Endothelial cell of umbilical vein (primary cell): Measurements from ENCODE around the gene TAMALIN. TPM values are rescaled to one million over a fixed set of nuclear protein-coding genes. Genes with fewer than 3 reads are reported as not detected.

ENCODE experiments used
- BruUV-seq: library from RNA; stranded (reverse); fragments of 400-500 nt; replicated peaks from 2 replicates; lab custom pipeline; 2021; lab: Mats Ljungman, UMichigan
- CTCF ChIA-PET: fragments of 300-600, 350-600 bp; sonication (Branson Sonifier 250); formaldehyde crosslinking; loops from one replicate; lab custom pipeline; 2021; ENCODE audit warnings: antibody characterized with exemption, inconsistent platforms; lab: Charles Lee
- POLR2A ChIA-PET: fragments of 300-600, 350-600 bp; sonication (Branson Sonifier 250); formaldehyde crosslinking; loops from one replicate; lab custom pipeline; 2021; ENCODE audit warnings: antibody characterized with exemption, inconsistent platforms; lab: Charles Lee
- DNase-seq: peaks from one replicate; pipeline ENCODE4 v3.0.0-alpha.2; 2011; ENCODE audit warnings: low read depth, low spot score
- FAIRE-seq: peaks from 2 replicates; lab custom pipeline; 2011; peaks lifted over from hg19 to GRCh38; lab: Jason Lieb, UNC
- H2AFZ ChIP-seq: 2 replicates; pipeline ENCODE4 v1.6.0; 2012; ENCODE audit warnings: low read depth, low read length, control low read depth, inconsistent platforms
- H3K27ac ChIP-seq: 2 replicates; pipeline ENCODE4 v1.5.1; 2011; ENCODE audit warnings: low read depth, mild to moderate bottlenecking, control low read depth, low read length, moderate library complexity; ENCODE audit not compliant: insufficient read depth
- H3K27me3 ChIP-seq, 2 experiments: 2 replicates each; pipeline versions ENCODE4 v1.6.0 to v1.6.1; 2011; ENCODE audit warnings: low read length in 2 of 2, mixed read lengths in 1 of 2; ENCODE audit not compliant: control insufficient read depth in 2 of 2, insufficient read depth in 2 of 2
- H3K36me3 ChIP-seq, 2 experiments: 2 replicates in 1 of 2; 3 replicates in 1 of 2; pipeline ENCODE4 v1.5.1; 2011; ENCODE audit warnings: low read length in 2 of 2, mild to moderate bottlenecking in 1 of 2, moderate library complexity in 1 of 2; ENCODE audit not compliant: control insufficient read depth in 2 of 2, insufficient read depth in 2 of 2; ENCODE audit errors: extremely low read depth in 1 of 2
- H3K4me1 ChIP-seq: 3 replicates; pipeline ENCODE4 v1.5.1; 2011; ENCODE audit warnings: mild to moderate bottlenecking, low read length; ENCODE audit not compliant: control insufficient read depth, insufficient read depth; ENCODE audit errors: extremely low read depth
- H3K4me2 ChIP-seq: 2 replicates; pipeline ENCODE4 v1.6.1; 2011; ENCODE audit warnings: low read length, control low read depth, mixed read lengths; ENCODE audit not compliant: insufficient read depth
- H3K4me3 ChIP-seq, 3 experiments: fragments of 200-600 bp in 1 of 3; sonication (generic), shearing (Covaris generic) in 1 of 3; replicated peaks in 1 of 3; 2 replicates each; pipeline ENCODE4 v1.5.1; 2011 to 2016; ENCODE audit warnings: control low read depth in 3 of 3, low read length in 3 of 3, mild to moderate bottlenecking in 2 of 3, inconsistent platforms in 1 of 3, low read depth in 1 of 3, moderate library complexity in 1 of 3; ENCODE audit not compliant: insufficient read depth in 1 of 3
- H3K79me2 ChIP-seq: 2 replicates; pipeline ENCODE4 v1.6.0; 2012; ENCODE audit warnings: low read length, inconsistent platforms; ENCODE audit not compliant: control insufficient read depth, insufficient read depth
- H3K9ac ChIP-seq: replicated peaks from 2 replicates; pipeline ENCODE3; 2011; ENCODE audit warnings: low read length, control low read depth; ENCODE audit not compliant: insufficient read depth; ENCODE audit errors: extremely low read depth
- H3K9me1 ChIP-seq: replicated peaks from 3 replicates; pipeline ENCODE4 v1.6.0; 2011; ENCODE audit warnings: mild to moderate bottlenecking, low read length; ENCODE audit not compliant: control insufficient read depth, insufficient read depth; ENCODE audit errors: extremely low read depth
- H3K9me3 ChIP-seq: replicated peaks from 2 replicates; pipeline ENCODE4 v1.5.1; 2012; ENCODE audit warnings: low read length, inconsistent platforms; ENCODE audit not compliant: control insufficient read depth, insufficient read depth
- H4K20me1 ChIP-seq: replicated peaks from 2 replicates; pipeline ENCODE3; 2011; ENCODE audit warnings: mild to moderate bottlenecking, low read length; ENCODE audit not compliant: control insufficient read depth, insufficient read depth; ENCODE audit errors: extremely low read depth
- CTCF ChIP-seq, 2 donors: IDR thresholded peaks; 1 replicate in 1 of 2; 2 replicates in 1 of 2; pipeline ENCODE4 v1.5.1; 2011; ENCODE audit warnings: low read length in 2 of 2, mild to moderate bottlenecking in 2 of 2, moderate library complexity in 2 of 2, control low read depth in 1 of 2, inconsistent platforms in 1 of 2, low read depth in 1 of 2; ENCODE audit not compliant: insufficient read depth in 1 of 2; ENCODE audit errors: extremely low read depth in 1 of 2
- EZH2 ChIP-seq: IDR thresholded peaks from 2 replicates; pipeline ENCODE4 v1.6.1; 2012; ENCODE audit warnings: borderline replicate concordance, low read depth, mild to moderate bottlenecking, moderate library complexity, low read length, inconsistent platforms; ENCODE audit not compliant: severe bottlenecking
- FOS ChIP-seq: IDR thresholded peaks from 2 replicates; pipeline ENCODE4 v1.6.1; 2011; ENCODE audit warnings: mild to moderate bottlenecking, low read length, moderate library complexity, borderline replicate concordance; ENCODE audit not compliant: insufficient read depth
- GATA2 ChIP-seq: IDR thresholded peaks from 2 replicates; pipeline ENCODE4 v1.7.0; 2011; ENCODE audit warnings: low read depth, mild to moderate bottlenecking, moderate library complexity, mixed read lengths, low read length; ENCODE audit not compliant: insufficient read length, insufficient read depth
- JUN ChIP-seq: IDR thresholded peaks from 2 replicates; pipeline ENCODE4 v1.6.1; 2011; ENCODE audit warnings: borderline replicate concordance, low read depth; ENCODE audit not compliant: insufficient read length, insufficient read depth
- MAX ChIP-seq: IDR thresholded peaks from 2 replicates; pipeline ENCODE4 v1.6.1; 2011; ENCODE audit not compliant: insufficient read depth, insufficient read length
- MYC ChIP-seq: IDR thresholded peaks from one replicate; pipeline ENCODE4 v1.6.1; 2011; ENCODE audit warnings: mild to moderate bottlenecking, low read depth, low read length
- POLR2A ChIP-seq: IDR thresholded peaks from 2 replicates; pipeline ENCODE4 v1.6.1; 2012; ENCODE audit warnings: low read depth, mild to moderate bottlenecking, control low read depth, low read length
- POLR2AphosphoS5 ChIP-seq: IDR thresholded peaks from 2 replicates; pipeline ENCODE4 v1.6.1; 2012; ENCODE audit warnings: low read depth, mild to moderate bottlenecking, control low read depth, low read length, moderate library complexity; ENCODE audit not compliant: insufficient read depth
- dilution Hi-C: fragments of 300-500 bp; cut with MboI; formaldehyde crosslinking; loops from one replicate; pipeline ENCODE4 v1.15.0; 2019; ENCODE audit warnings: low sequenced_read_pairs; ENCODE audit not compliant: extremely low pct_ligation_motif_present
- intact Hi-C: fragments of 100-400 bp; cut with micrococcal nuclease; formaldehyde crosslinking; loops from one replicate; pipeline ENCODE4 v1.10.0; 2022
- polyA plus RNA-seq, 4 experiments: library from polyadenylated mRNA; depleted of rRNA in 3 of 4; stranded (reverse) in 3 of 4; unstranded in 1 of 4; fragments of >200 nt; gene quantifications; 2 replicates each; pipeline versions ENCODE4 v1.2.1 to v1.2.3, GENCODE V29; 2011 to 2012; ENCODE audit warnings: missing spikeins in 1 of 4
- total RNA-seq: library from RNA; stranded (reverse); gene quantifications from 2 replicates; pipeline ENCODE4 v1.2.3, GENCODE V29; 2021

Gene TAMALIN
- total and polyA plus RNA-seq, 2 donors (not counting 3 experiments of a cell fraction or from before 2014, with no cell fraction given) = 53.3 to 87.5 TPM

- FAIRE-seq = peak; percentile 55
- ChIA-PET CTCF (interaction anchor here (1.2 kb wide), 1 partner anchor 10 kb away, joined by 6 read pairs; no protein-coding TSS in a partner anchor), POLR2A (no interaction called here)
Observed at GRCh38 chr12:52013626-52014310, 7.0 kb downstream of the TAMALIN start.

More at GRCh38 chr12:52013626-52014310, 7.0 kb downstream of the TAMALIN start:
- Histone ChIP-seq H3K4me2 (no peak overlapping the region), H3K9me1 (no peaks in the 10 kb centered on the region), H3K27ac (no peak overlapping the region), H2AFZ (no peak overlapping the region), H3K4me1 (peaks cover 24% of the 10 kb centered on the region), H3K4me3 (no peak overlapping the region), H3K9ac (no peak overlapping the region), H3K36me3 (peaks cover 38 to 45% of the 10 kb centered on the region in 2 experiments), H3K27me3 (no peaks in the 10 kb centered on the region), H3K9me3 (no peaks in the 10 kb centered on the region), H3K79me2 (peaks cover 13% of the 10 kb centered on the region), H4K20me1 (no peaks in the 10 kb centered on the region)
- intact Hi-C loops = no loop called here
- no peak for DNase-seq
- BruUV-seq = no TSS peak
- TF ChIP-seq MYC = no peak
- TF ChIP-seq EZH2 = no peak
- no peak for TF ChIP-seq FOS
- TF ChIP-seq POLR2AphosphoS5 = no peak
- no peak for TF ChIP-seq POLR2A
- TF ChIP-seq GATA2 = no peak
- no peak for TF ChIP-seq JUN
- no peak for TF ChIP-seq MAX
- TF ChIP-seq CTCF (IDR thresholded peaks at IDR 0.05; ENCODE audit: extremely low read depth in 1 of 2, insufficient read depth in 1 of 2, low read depth in 1 of 2, low read length in 2 of 2) = no peak
- dilution Hi-C loops = no loop called here
